IPS DF 4.7 (cell line): ENCODE data around the gene PRKCA.

Experiments
- DNase-seq: peaks from one replicate; pipeline ENCODE4 v3.0.0-alpha.2; 2013; ENCODE audit warnings: low spot score; ENCODE audit errors: extremely low read depth

PRKCA gene

DNA sequence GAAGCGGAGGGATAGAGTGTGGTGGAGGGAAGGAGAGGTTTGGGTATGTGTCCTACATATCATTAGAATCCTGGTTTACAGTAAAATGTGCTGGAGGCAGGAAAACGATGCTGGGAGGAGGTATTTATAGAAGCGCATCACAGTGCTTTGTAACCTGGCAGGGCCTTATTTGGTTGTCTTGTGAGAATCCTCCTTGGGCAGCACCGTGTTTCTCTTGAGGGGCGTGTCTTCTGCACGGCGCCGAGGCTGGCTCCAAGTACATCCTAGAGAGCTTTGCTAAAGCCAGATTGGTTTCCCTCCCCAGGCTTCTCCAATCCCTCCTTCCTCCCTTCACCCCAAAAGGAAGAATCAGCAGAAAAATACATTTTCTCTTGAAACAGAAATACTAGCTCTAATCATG, 556.9 kb downstream of the PRKCA start:
- no peak for DNase-seq

DNA sequence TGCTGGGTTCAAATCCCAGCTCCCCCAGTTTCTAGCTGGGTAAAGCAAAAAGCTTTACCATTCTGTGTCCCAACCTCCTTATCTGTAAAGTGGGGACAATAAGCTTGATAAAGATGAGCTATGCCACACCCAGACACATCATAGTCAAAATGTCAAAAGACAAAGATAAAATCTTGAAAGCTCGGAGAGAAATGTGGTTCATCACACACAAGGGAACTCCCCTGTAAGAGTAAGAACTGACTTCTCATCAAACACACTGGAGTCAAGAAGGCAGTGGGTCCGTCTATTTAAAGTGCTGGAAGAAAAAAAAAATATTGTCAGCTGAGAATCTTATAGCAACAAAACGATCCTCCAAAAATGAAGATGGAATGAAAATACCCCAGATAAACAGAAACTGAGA, 557.8 kb downstream of the PRKCA start:
- DNase-seq: no peak
